Measurements from ENCODE around the gene RPL21. TPM values are rescaled to one million over a fixed set of nuclear protein-coding genes. Genes with fewer than 3 reads are reported as not detected.
A peak's percentile ranks its signal among the peaks of the same experiment; 100 is the strongest.

Gene RPL21
- total RNA-seq, 1 experiment from 2014 or later = 552 TPM

DNA sequence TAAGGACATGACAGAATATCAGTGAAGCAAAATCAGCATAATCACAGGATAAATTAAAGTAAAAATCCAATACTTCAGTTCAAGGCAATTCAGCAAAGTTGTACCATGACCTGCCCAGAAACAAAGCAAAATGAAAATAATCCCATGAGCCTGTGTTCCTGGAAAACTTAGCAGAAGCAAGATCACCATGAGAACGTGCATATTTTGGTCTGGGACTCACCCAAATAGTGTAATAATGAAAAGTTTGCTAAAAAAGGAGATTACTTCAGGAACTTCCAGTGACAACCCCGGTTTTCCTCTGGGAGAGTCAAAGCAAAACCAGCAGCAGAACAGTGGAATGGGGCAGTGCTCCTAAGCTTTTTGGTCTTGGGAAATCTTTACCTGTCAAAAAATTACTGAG is 14.9 kb upstream of the RPL21 start:
- H3K79me2 ChIP-seq (ENCODE audit: low read length) = no peaks in the 10 kb centered on the region
- H4K20me1 ChIP-seq (ENCODE audit: low read length) = no peaks in the 10 kb centered on the region
- H3K27ac ChIP-seq (ENCODE audit: low read length) = no peak overlapping the region
- H3K36me3 ChIP-seq (ENCODE audit: low read depth, low read length) = no peaks in the 10 kb centered on the region
- no peaks in the 10 kb centered on the region for H3K9me3 ChIP-seq (ENCODE audit: low read length)
- no TSS peak for BruUV-seq (replicated peaks)
- TF ChIP-seq, protein P1, sequence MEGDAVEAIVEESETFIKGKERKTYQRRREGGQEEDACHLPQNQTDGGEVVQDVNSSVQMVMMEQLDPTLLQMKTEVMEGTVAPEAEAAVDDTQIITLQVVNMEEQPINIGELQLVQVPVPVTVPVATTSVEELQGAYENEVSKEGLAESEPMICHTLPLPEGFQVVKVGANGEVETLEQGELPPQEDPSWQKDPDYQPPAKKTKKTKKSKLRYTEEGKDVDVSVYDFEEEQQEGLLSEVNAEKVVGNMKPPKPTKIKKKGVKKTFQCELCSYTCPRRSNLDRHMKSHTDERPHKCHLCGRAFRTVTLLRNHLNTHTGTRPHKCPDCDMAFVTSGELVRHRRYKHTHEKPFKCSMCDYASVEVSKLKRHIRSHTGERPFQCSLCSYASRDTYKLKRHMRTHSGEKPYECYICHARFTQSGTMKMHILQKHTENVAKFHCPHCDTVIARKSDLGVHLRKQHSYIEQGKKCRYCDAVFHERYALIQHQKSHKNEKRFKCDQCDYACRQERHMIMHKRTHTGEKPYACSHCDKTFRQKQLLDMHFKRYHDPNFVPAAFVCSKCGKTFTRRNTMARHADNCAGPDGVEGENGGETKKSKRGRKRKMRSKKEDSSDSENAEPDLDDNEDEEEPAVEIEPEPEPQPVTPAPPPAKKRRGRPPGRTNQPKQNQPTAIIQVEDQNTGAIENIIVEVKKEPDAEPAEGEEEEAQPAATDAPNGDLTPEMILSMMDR (conservative IDR thresholded peaks at IDR 0.05; ENCODE audit: low read depth, low read length) = no peak
- no peak for TF ChIP-seq EZH2phosphoT487 (IDR thresholded peaks at IDR 0.05; ENCODE audit: borderline replicate concordance, low read length)
- no peak for TF ChIP-seq EZH2 (IDR thresholded peaks at IDR 0.05; ENCODE audit: low read length, unreplicated experiment)
- ChIA-PET POLR2A (ENCODE audit: unreplicated experiment) (no interaction called here), CTCF (no interaction called here)
- H3F3A ChIP-seq (ENCODE audit: low read length, unreplicated experiment) = no peaks in the 10 kb centered on the region
- ATAC-seq = no peak
- no peak overlapping the region for H3K4me2 ChIP-seq (ENCODE audit: low read length)
- H3K4me1 ChIP-seq (ENCODE audit: insufficient read depth, low read length) = no peaks in the 10 kb centered on the region
- no peak overlapping the region for H2AFZ ChIP-seq (ENCODE audit: low read length)
- no peaks in the 10 kb centered on the region for H3K27me3 ChIP-seq (ENCODE audit: low read length)
- H3K4me3 ChIP-seq (ENCODE audit: low read length) = no peak overlapping the region
- DNase-seq = no peak
- intact Hi-C loops (cut with micrococcal nuclease) = no loop called here
- H3K9ac ChIP-seq (ENCODE audit: low read length) = no peak overlapping the region
- H3K9me2 ChIP-seq (replicated peaks; ENCODE audit: low read length) = no peaks in the 10 kb centered on the region

DNA sequence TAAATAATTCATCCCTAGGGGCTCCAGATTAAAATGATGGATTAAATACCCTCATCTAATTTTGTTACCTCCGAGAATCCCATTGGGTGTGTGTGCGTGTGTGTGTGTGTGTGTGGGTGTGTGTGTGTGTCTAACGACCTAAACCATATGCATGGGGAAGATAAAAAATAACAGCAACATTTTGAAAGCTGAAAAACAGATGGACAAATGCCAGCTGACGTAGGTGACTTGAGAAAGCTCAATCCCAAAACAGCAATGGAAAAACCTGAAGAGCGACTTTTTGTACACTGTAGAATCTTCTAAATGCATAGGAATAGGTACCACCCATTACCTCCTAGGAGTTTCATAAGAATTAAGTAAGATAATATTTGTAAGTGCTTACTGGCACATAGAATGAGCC is 8.7 kb upstream of the RPL21 start:
- no peaks in the 10 kb centered on the region for H3K9me3 ChIP-seq (ENCODE audit: low read length)
- no peaks in the 10 kb centered on the region for H4K20me1 ChIP-seq (ENCODE audit: low read length)
- no peaks in the 10 kb centered on the region for H3F3A ChIP-seq (ENCODE audit: low read length, unreplicated experiment)
- H3K27me3 ChIP-seq (ENCODE audit: low read length) = no peaks in the 10 kb centered on the region
- no peaks in the 10 kb centered on the region for H3K36me3 ChIP-seq (ENCODE audit: low read depth, low read length)
- H3K79me2 ChIP-seq (ENCODE audit: low read length) = no peaks in the 10 kb centered on the region
- H3K4me2 ChIP-seq (ENCODE audit: low read length) = no peak overlapping the region
- H2AFZ ChIP-seq (ENCODE audit: low read length) = no peak overlapping the region
- no TSS peak for BruUV-seq (replicated peaks)
- CTCF ChIA-PET = interaction anchor here (0.6 kb wide), 1 partner anchor 260 kb away, joined by 3 read pairs; no protein-coding TSS in a partner anchor
- ATAC-seq = no peak
- H3K9ac ChIP-seq (ENCODE audit: low read length) = no peak overlapping the region
- POLR2A ChIA-PET (ENCODE audit: unreplicated experiment) = no interaction called here
- TF ChIP-seq, protein P1 (conservative IDR thresholded peaks at IDR 0.05; ENCODE audit: low read depth, low read length) = no peak
- no peak overlapping the region for H3K27ac ChIP-seq (ENCODE audit: low read length)
- peak; percentile 18 for DNase-seq
- no peaks in the 10 kb centered on the region for H3K9me2 ChIP-seq (replicated peaks; ENCODE audit: low read length)
- H3K4me1 ChIP-seq (ENCODE audit: insufficient read depth, low read length) = no peaks in the 10 kb centered on the region; the same call in 1 of the 2 replicates
- intact Hi-C loops (cut with micrococcal nuclease) = no loop called here
- H3K4me3 ChIP-seq (ENCODE audit: low read length) = no peak overlapping the region

DNA sequence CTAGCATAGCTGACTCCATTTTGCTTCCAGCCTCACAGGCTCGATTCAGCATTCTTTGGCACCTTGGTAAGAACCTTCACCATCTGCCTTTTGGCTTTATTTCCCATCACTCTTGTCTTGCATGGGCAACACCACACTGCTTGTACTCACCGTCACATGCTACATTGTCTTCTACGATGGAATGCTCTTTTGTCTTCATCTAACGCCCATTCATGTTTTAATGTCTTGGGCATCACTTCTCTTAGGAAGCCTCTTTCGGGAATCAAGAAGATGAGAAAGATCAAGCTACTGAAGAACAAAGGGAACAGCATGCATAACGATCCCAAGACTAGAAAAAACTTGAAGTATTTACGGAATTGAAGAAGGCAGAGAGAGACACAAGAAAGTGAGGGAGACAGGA is 5.7 kb upstream of the RPL21 start:
- no peak overlapping the region for H2AFZ ChIP-seq (ENCODE audit: low read length)
- no peak overlapping the region for H3K4me2 ChIP-seq (ENCODE audit: low read length)
- intact Hi-C loops (cut with micrococcal nuclease) = no loop called here
- peaks cover 12% of the 10 kb centered on the region for H3K79me2 ChIP-seq (ENCODE audit: low read length)
- H3K9ac ChIP-seq (ENCODE audit: low read length) = no peak overlapping the region
- no peaks in the 10 kb centered on the region for H3K9me3 ChIP-seq (ENCODE audit: low read length)
- no peaks in the 10 kb centered on the region for H3K27me3 ChIP-seq (ENCODE audit: low read length)
- peaks cover 5% of the 10 kb centered on the region; the same call in 1 of the 2 replicates for H3K4me1 ChIP-seq (ENCODE audit: insufficient read depth, low read length)
- POLR2A ChIA-PET (ENCODE audit: unreplicated experiment) = no interaction called here
- no peak for DNase-seq
- ATAC-seq = no peak
- CTCF ChIA-PET = no interaction called here
- no peaks in the 10 kb centered on the region for H4K20me1 ChIP-seq (ENCODE audit: low read length)
- H3K9me2 ChIP-seq (replicated peaks; ENCODE audit: low read length) = no peaks in the 10 kb centered on the region
- no peaks in the 10 kb centered on the region for H3F3A ChIP-seq (ENCODE audit: low read length, unreplicated experiment)
- no peak overlapping the region for H3K27ac ChIP-seq (ENCODE audit: low read length)
- BruUV-seq (replicated peaks) = no TSS peak
- H3K4me3 ChIP-seq (ENCODE audit: low read length) = no peak overlapping the region
- no peaks in the 10 kb centered on the region for H3K36me3 ChIP-seq (ENCODE audit: low read depth, low read length)
- TF ChIP-seq, protein P1 (conservative IDR thresholded peaks at IDR 0.05; ENCODE audit: low read depth, low read length) = no peak
- no peak for TF ChIP-seq EZH2 (IDR thresholded peaks at IDR 0.05; ENCODE audit: low read length, unreplicated experiment)
- no peak for TF ChIP-seq EZH2phosphoT487 (IDR thresholded peaks at IDR 0.05; ENCODE audit: borderline replicate concordance, low read length)
